Measurements from ENCODE around the gene PROSER2.

DNA sequence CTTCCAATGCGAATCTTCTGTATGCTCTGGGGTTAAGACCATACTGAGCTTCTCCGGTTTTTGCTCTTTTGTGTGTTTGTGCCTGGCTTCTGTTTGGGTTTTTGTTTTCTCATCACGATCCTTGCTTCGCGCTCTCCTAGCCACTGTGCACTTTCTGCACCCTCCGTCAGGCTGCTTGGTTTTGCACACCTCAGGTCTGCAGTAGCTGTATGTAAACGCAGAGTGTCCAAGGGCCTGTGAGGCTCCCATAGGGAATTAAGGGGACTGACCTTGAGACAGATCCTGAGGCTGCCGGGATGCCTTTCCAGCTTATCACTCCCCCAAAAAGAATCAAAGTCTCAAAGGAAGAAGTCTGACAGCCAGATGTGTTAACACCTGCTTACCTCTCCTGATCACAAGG, 95.2 kb downstream of the PROSER2 start:
- TF ChIP-seq, protein P1, sequence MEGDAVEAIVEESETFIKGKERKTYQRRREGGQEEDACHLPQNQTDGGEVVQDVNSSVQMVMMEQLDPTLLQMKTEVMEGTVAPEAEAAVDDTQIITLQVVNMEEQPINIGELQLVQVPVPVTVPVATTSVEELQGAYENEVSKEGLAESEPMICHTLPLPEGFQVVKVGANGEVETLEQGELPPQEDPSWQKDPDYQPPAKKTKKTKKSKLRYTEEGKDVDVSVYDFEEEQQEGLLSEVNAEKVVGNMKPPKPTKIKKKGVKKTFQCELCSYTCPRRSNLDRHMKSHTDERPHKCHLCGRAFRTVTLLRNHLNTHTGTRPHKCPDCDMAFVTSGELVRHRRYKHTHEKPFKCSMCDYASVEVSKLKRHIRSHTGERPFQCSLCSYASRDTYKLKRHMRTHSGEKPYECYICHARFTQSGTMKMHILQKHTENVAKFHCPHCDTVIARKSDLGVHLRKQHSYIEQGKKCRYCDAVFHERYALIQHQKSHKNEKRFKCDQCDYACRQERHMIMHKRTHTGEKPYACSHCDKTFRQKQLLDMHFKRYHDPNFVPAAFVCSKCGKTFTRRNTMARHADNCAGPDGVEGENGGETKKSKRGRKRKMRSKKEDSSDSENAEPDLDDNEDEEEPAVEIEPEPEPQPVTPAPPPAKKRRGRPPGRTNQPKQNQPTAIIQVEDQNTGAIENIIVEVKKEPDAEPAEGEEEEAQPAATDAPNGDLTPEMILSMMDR (IDR thresholded peaks at IDR 0.05): no peak
- no peak for TF ChIP-seq POLR2A (IDR thresholded peaks at IDR 0.05)

All from uterus (tissue), 2 donors.